Activated naive CD8-positive, alpha-beta T cell treated with anti-CD3 and anti-CD28 coated beads, Interleukin-2, amount 10 ng/mL, durations not matched to agents 7 days and 5 days (primary cell): Measurements from ENCODE around the gene SEC23A. TPM values are rescaled to one million over a fixed set of nuclear protein-coding genes. Genes with fewer than 3 reads are reported as not detected.
"Not testable (repeated sequence)": the region's sequence is repeated elsewhere in the genome, so short reads cannot be mapped to it uniquely, and the experiment has no call there.

Experiments
- ATAC-seq: fragments of 150-1000 bp; cut with Tn5 transposase; one replicate; pipeline ENCODE4 v1.10.0; 2021; ENCODE audit warnings: low read depth, moderate library complexity
- POLR2A ChIA-PET: fragments of 350-600 bp; sonication (Branson Sonifier 250); formaldehyde crosslinking; loops from one replicate; lab custom pipeline; 2021; ENCODE audit warnings: antibody characterized with exemption; lab: Charles Lee
- DNase-seq: peaks from one replicate; pipeline ENCODE4 v3.0.0; 2021
- H3K27ac Mint-ChIP-seq: one replicate; pipeline ENCODE4 v1.8.0; 2022; ENCODE audit warnings: mild to moderate bottlenecking, mixed read lengths
- H3K27me3 Mint-ChIP-seq: one replicate; pipeline ENCODE4 v1.8.0; 2022; ENCODE audit warnings: mild to moderate bottlenecking, moderate library complexity, mixed read lengths
- H3K36me3 Mint-ChIP-seq: one replicate; pipeline ENCODE4 v1.8.0; 2021; ENCODE audit warnings: mild to moderate bottlenecking, mixed read lengths
- H3K4me1 Mint-ChIP-seq: one replicate; pipeline ENCODE4 v1.8.0; 2021; ENCODE audit warnings: mixed read lengths
- H3K4me3 Mint-ChIP-seq: one replicate; pipeline ENCODE4 v1.8.0; 2022; ENCODE audit warnings: mild to moderate bottlenecking, moderate library complexity, mixed read lengths
- H3K9me3 Mint-ChIP-seq: one replicate; pipeline ENCODE4 v1.8.0; 2021; ENCODE audit warnings: mixed read lengths
- total RNA-seq, 2 experiments: library from RNA; stranded (reverse); gene quantifications; one replicate each; pipeline ENCODE4 v1.2.3, GENCODE V29; 2021

The SEC23A gene
- total RNA-seq, result 10 to 100 TPM; 66.2 to 66.8 TPM

- Mint-ChIP-seq H3K27me3 (no peaks in the 10 kb centered on the region), H3K9me3 (no peaks in the 10 kb centered on the region), H3K27ac (peak within 1 kb of the TSS; percentile 98), H3K4me1 (peaks cover 37% of the 10 kb centered on the region), H3K4me3 (peak within 1 kb of the TSS; percentile 99), H3K36me3 (peaks cover 3% of the 10 kb centered on the region)
- ATAC-seq, result peak; percentile 96
- DNase-seq, result peak; percentile 84
- POLR2A ChIA-PET, result interaction anchor here (0.6 to 3.0 kb wide), 14 partner anchors 11 to 1030 kb away, joined by 3 to 40 read pairs (median 4); partner anchors contain the start of genes FBXO33, GEMIN2, PNN and TRAPPC6B
Observed at GRCh38 chr14:39102969-39103957, at the start of gene SEC23A. Gene SEC23A, minus strand, starts transcription at chr14:39103235. Its CDS starts 7,117 bp downstream, at chr14:39096118.

GRCh38 chr14:39145266-39145966, 42.4 kb upstream of the SEC23A start:
- POLR2A ChIA-PET, result interaction anchor here (0.6 kb wide), 1 partner anchor 10 kb away, joined by 4 read pairs; no protein-coding TSS in a partner anchor
- peaks cover 11% of the 10 kb centered on the region for H3K9me3 Mint-ChIP-seq
- H3K4me3 Mint-ChIP-seq, result no peak overlapping the region
- ATAC-seq (no peak), DNase-seq (no peak)
- no peaks in the 10 kb centered on the region for H3K27me3 Mint-ChIP-seq
- peaks cover 1% of the 10 kb centered on the region for H3K4me1 Mint-ChIP-seq
- H3K36me3 Mint-ChIP-seq, result peaks cover 40% of the 10 kb centered on the region
- no peak overlapping the region for H3K27ac Mint-ChIP-seq

DNA sequence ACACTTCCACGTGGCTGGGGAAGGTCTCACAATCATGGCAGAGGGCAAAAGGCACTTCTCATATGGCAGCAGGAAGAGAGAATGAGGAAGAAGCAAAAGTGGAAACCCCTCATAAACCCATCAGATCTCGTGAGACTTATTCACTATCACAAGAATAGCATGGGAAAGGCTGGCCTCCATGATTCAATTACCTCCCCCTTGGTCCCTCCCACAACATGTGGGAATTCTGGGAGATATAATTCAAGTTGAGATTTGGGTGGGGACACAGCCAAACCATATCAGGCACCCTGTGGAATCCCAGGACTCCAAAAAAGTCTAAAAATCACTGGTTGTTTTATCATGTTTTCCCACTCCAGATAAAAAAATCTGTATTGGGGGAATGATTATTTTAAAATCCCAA, 40.2 kb upstream of the SEC23A start:
- H3K27me3 Mint-ChIP-seq, DNase-seq, ATAC-seq, H3K4me1 Mint-ChIP-seq, H3K4me3 Mint-ChIP-seq, H3K27ac Mint-ChIP-seq, POLR2A ChIA-PET: not testable (repeated sequence)
- peaks cover 11% of the 10 kb centered on the region for H3K9me3 Mint-ChIP-seq
- peaks cover 42% of the 10 kb centered on the region for H3K36me3 Mint-ChIP-seq

DNA sequence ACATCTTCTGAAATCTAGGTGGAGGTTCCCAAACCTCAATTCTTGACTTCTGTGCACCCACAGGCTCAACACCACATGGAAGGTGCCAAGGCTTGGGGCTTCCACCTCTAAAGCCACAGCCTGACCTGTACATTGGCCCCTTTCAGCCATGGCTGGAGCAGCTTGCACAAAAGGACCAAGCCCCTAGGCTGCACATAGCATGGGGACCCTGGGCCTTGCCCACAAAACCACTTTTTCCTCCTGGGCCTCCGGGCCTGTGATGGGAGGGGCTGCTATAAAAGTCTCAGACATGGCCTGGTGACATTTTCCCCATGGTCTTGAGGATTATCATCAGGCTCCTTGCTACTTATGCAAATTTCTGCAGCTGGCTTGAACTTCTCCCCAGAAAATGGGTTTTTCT, 38.6 kb upstream of the SEC23A start:
- ATAC-seq, H3K27ac Mint-ChIP-seq, H3K27me3 Mint-ChIP-seq, DNase-seq, H3K4me1 Mint-ChIP-seq, H3K4me3 Mint-ChIP-seq, POLR2A ChIA-PET: not testable (repeated sequence)
- peaks cover 10% of the 10 kb centered on the region for H3K9me3 Mint-ChIP-seq
- H3K36me3 Mint-ChIP-seq, result peaks cover 45% of the 10 kb centered on the region

DNA sequence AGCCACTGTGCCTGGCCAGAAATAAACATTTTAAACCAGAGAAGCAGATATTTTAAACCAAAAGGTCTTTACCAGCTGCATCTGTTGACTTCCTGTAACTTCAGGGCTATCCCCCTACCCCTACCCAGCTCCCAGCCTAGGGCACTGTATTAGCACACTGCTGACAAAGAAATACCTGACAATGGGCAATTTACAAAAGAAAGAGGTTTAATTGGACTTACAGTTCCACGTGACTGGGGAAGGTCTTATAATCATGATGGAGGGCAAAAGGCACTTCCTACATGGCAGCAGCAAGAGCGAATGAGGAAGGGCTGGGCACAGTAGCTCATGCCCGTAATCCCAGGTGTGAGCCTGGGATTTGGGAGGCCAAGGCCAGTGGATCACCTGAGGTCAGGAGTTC, 37.1 kb upstream of the SEC23A start:
- DNase-seq (no peak), ATAC-seq (no peak)
- Mint-ChIP-seq H3K36me3 (peaks cover 42% of the 10 kb centered on the region), H3K4me3 (no peak overlapping the region), H3K4me1 (no peaks in the 10 kb centered on the region), H3K27ac (no peak overlapping the region), H3K9me3 (peaks cover 8% of the 10 kb centered on the region), H3K27me3 (no peaks in the 10 kb centered on the region)
- POLR2A ChIA-PET, result interaction anchor here (0.6 kb wide), 1 partner anchor 100 kb away, joined by 3 read pairs; no protein-coding TSS in a partner anchor

- Mint-ChIP-seq H3K27me3 (no peaks in the 10 kb centered on the region), H3K9me3 (peaks cover 8% of the 10 kb centered on the region), H3K4me1 (no peaks in the 10 kb centered on the region), H3K36me3 (peaks cover 45% of the 10 kb centered on the region), H3K27ac (no peak overlapping the region), H3K4me3 (no peak overlapping the region)
- POLR2A ChIA-PET, result no interaction called here
- DNase-seq, result no peak
- ATAC-seq, result no peak
Observed at GRCh38 chr14:39138440-39138839, 35.4 kb upstream of the SEC23A start.

DNA sequence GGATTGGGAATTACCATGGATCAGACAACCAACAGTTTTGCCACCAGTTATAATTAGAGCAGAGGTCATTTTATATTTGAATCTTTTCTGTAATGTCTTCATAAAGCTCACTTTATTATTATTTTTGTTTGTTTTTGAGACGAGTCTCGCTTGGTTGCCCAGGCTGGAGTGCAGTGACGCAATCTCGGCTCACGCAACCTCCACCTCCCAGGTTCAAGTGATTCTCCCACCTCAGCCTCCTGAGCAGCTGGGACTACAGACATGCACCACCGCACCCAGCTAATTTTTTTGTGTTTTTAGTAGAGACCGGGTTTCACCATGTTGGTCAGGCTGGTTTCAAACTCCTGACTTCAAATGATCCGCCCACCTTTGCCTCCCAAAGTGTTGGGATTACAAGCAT, 34.8 kb upstream of the SEC23A start:
- H3K4me1 Mint-ChIP-seq, POLR2A ChIA-PET, DNase-seq, H3K9me3 Mint-ChIP-seq, H3K27me3 Mint-ChIP-seq, ATAC-seq, H3K27ac Mint-ChIP-seq, H3K4me3 Mint-ChIP-seq: not testable (repeated sequence)
- H3K36me3 Mint-ChIP-seq, result peaks cover 40% of the 10 kb centered on the region

DNA sequence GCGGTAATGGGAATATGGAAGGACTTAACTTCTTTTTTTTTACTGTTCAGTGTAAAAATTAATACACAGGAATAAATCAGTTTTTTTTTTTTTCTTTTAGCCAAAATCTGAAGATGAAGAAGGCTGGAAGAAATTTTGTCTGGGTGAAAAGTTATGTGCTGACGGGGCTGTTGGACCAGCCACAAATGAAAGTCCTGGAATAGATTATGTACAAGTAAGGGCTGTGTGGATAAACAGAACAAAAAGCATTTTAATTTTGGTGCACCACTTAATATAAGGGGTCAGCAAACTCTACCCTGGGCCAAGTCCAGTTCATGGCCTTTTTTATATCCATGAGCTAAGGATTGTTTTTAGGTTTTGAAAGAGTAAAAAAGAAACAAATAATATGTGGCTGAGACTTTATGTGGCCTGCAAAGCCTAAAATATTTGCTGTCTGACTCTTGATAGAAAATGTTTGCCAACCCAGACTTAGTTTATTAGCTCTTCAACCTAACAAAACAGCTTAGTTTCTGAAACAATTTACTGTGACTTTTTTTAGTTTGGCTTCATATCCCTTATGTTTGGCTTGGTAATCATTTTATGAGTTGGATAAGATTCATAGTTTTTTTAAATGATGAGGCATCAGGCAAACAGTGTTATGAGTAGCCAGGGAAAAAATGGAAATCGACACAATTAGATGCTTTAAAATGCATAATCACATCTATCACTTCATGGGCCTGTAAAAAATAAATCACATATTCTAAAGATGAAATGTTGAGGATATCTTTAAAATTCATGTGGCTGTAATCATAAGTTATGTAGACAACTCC, 19.5 kb upstream of the SEC23A start:
- Mint-ChIP-seq H3K27me3 (no peaks in the 10 kb centered on the region), H3K4me3 (no peak overlapping the region), H3K36me3 (peaks cover 24% of the 10 kb centered on the region), H3K9me3 (no peaks in the 10 kb centered on the region), H3K27ac (no peak overlapping the region), H3K4me1 (peaks cover under 1% of the 10 kb centered on the region)
- ATAC-seq (no peak), DNase-seq (no peak)
- POLR2A ChIA-PET, result interaction anchor here (1.9 kb wide), 1 partner anchor 310 kb away, joined by 6 read pairs; the partner anchor contains the start of gene FBXO33

- Mint-ChIP-seq H3K27ac (peak within 1 kb of the TSS; percentile 95), H3K9me3 (no peaks in the 10 kb centered on the region), H3K27me3 (no peaks in the 10 kb centered on the region), H3K36me3 (peaks cover 4% of the 10 kb centered on the region), H3K4me1 (peaks cover 25% of the 10 kb centered on the region), H3K4me3 (peak within 1 kb of the TSS; percentile 96)
- peak; percentile 92 for DNase-seq
- POLR2A ChIA-PET, result interaction anchor here (0.6 to 4.9 kb wide), 11 partner anchors 10 to 318 kb away, joined by 3 to 40 read pairs (median 5); partner anchors contain the start of genes FBXO33, PNN, SEC23A and TRAPPC6B
- peak; percentile 100 for ATAC-seq
Observed at GRCh38 chr14:39114073-39114838, 11.2 kb upstream of the SEC23A start, which contains the start of gene GEMIN2. Gene GEMIN2, plus strand, starts transcription at chr14:39114323. Its CDS starts 16 bp downstream, at chr14:39114339.

- POLR2A ChIA-PET, result interaction anchor here (0.6 to 4.9 kb wide), 11 partner anchors 9 to 319 kb away, joined by 3 to 40 read pairs (median 5); partner anchors contain the start of genes FBXO33, PNN, SEC23A and TRAPPC6B
- peak overlapping the region; percentile 96 for H3K4me3 Mint-ChIP-seq
- DNase-seq (no peak), ATAC-seq (peak; percentile 1)
- peak overlapping the region; percentile 95 for H3K27ac Mint-ChIP-seq
- H3K9me3 Mint-ChIP-seq, result no peaks in the 10 kb centered on the region
- H3K27me3 Mint-ChIP-seq, result no peaks in the 10 kb centered on the region
- H3K4me1 Mint-ChIP-seq, result peaks cover 25% of the 10 kb centered on the region
- H3K36me3 Mint-ChIP-seq, result no peaks in the 10 kb centered on the region
Observed at GRCh38 chr14:39113685-39114072, 10.6 kb upstream of the SEC23A start.

- H3K27ac Mint-ChIP-seq, result no peak overlapping the region
Observed at GRCh38 chr14:39109893-39110715, 7.1 kb upstream of the SEC23A start.

More at GRCh38 chr14:39109893-39110715, 7.1 kb upstream of the SEC23A start:
- DNase-seq, result no peak
- H3K4me1 Mint-ChIP-seq, result peaks cover 24% of the 10 kb centered on the region
- no peaks in the 10 kb centered on the region for H3K27me3 Mint-ChIP-seq
- ATAC-seq, result no peak
- no peaks in the 10 kb centered on the region for H3K36me3 Mint-ChIP-seq
- no peaks in the 10 kb centered on the region for H3K9me3 Mint-ChIP-seq
- POLR2A ChIA-PET, result interaction anchor here (1.0 kb wide), 1 partner anchor 11 kb away, joined by 5 read pairs; no protein-coding TSS in a partner anchor
- H3K4me3 Mint-ChIP-seq, result no peak overlapping the region
